Measurements from ENCODE around the gene LHX5. TPM values are rescaled to one million over a fixed set of nuclear protein-coding genes. Genes with fewer than 3 reads are reported as not detected.

The LHX5 gene
- total RNA-seq, 4 donors from 2014 or later, result not detected

- no peak for ATAC-seq (ENCODE audit: low FRiP score)
- TF ChIP-seq CTCF (IDR thresholded peaks at IDR 0.05), result no peak
- DNase-seq (ENCODE audit: low spot score), result no peak
These were observed 2.3 kb upstream of the LHX5 start for GRCh38 chr12:113473942-113474341.

DNA sequence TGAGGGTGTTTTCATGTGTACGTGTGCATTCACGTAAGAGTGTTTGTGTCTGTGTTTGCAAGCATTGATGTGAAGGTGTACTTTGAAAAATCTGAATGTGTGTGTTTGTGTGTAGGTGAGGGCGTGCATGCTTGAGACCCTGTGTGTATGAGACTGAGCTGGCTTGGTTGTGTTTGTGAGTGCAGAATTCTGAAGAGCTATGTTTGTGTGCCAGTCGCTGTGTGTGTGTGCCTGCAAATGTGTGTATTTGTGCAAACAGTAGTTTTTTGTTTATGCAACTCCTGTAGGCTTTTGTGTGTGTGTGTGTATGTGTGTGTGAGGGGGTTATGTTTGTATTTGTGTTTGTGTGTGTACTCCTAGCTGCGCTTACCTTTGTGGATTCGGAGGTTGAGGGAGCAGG, 1.7 kb upstream of the LHX5 start:
- no peak for TF ChIP-seq CTCF (IDR thresholded peaks at IDR 0.05)
- no peak for DNase-seq (ENCODE audit: low spot score)
- ATAC-seq (ENCODE audit: low FRiP score), result no peak

DNA sequence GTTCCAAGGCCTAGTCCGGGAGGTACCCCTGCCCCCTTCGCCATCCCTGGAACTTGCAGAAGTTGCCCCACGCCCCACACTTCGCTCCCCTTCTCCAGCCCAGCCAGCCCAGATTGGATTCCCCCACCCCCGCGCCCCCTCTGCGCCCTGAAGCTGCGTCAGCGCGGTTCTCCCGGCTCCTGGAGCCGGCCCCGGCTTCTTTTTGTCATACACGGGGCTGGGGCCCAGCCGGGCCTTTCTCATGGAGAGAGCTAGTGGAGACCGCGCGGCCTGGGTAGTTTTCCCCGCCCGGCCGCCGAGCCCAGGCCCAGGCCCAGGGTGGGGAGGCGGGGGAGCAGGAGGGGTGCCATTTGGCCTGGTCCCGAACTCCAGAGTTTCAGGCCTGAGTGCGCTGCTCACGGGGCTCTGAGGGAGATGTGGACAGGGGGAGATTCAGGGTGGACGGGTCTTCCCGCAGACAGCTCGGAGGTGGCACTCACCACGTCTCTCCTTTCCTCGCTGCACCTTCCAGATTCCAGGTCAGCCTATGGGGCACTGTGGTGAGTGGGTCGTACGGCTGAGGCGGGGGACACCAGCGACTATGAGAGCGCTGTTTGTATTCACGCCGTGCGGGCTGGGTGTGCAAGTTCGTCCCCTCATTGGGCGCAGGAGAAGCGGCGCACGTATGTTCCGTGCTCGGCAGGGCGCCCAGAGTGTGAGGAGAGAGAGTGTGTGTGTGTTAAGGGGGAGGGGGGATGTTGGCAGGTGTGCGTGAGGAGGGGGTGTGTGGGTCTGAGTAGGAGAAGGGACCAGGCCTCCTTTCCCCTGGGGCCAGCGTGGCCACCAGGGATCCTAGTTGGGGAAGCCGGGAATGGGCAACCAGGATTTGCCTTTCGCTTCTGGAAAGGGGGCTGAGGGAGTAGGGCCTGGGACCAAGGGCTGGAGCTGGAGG, 785 bp upstream of the LHX5 start:
- no peak for ATAC-seq (ENCODE audit: low FRiP score)
- TF ChIP-seq CTCF (IDR thresholded peaks at IDR 0.05), result no peak
- no peak for DNase-seq (ENCODE audit: low spot score)

- DNase-seq (ENCODE audit: low spot score) (no peak), ATAC-seq (ENCODE audit: low FRiP score) (no peak)
- TF ChIP-seq CTCF (IDR thresholded peaks at IDR 0.05), result no peak
These were observed 626 bp downstream of the LHX5 start for GRCh38 chr12:113470871-113471618.

DNA sequence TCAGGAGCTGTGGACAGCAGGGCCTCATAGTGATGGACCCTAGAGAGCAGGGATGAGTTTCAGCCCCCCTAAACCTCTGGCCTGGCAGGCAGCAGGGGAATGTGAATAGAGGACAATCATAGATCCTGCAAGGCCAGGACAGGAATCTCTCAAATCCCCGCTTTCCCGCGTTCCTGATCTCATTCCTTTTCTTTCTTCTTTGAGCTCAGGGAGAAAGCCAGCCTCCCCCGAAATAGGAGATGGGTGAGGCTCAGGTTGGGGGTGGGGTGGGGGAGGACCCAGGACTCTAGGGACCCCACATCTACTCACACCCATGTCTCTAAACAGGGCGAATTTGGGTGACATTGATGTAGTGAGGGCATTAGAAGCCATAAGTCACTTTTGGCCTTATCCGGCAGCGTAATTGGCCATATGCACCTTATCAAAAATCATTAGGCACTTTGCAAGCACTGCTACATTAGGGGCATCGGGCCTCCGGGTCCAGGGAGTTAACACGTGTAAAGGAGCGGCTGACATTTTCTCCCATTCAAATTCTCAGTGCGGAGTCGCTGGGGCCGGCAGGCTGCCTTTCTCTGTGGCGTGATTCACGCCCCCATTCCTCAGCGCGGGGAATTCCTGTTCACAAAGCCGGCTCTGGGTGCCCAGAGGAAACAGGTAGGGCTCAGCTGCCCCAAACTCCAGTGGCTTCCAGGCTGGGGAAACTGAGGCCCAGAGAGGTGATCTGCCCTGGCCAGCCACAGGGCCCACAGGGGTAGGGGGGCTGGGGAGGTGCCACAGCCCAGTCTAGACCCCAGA, 1.5 kb downstream of the LHX5 start:
- no peak for ATAC-seq (ENCODE audit: low FRiP score)
- no peak for DNase-seq (ENCODE audit: low spot score)
- TF ChIP-seq CTCF (IDR thresholded peaks at IDR 0.05), result no peak

GRCh38 chr12:113469224-113469948, 2.3 kb downstream of the LHX5 start:
- ATAC-seq (ENCODE audit: low FRiP score), result no peak
- no peak for DNase-seq (ENCODE audit: low spot score)
- no peak for TF ChIP-seq CTCF (IDR thresholded peaks at IDR 0.05)
